Breast epithelium (tissue), 4 donors: ENCODE results near the gene CORO7. TPM values are rescaled to one million over a fixed set of nuclear protein-coding genes. Genes with fewer than 3 reads are reported as not detected.

ENCODE experiments used
- DNase-seq, 2 donors: peaks; one replicate each; pipeline ENCODE4 v3.0.0-alpha.2; 2019; ENCODE audit warnings: low spot score in 2 of 2
- H3K27ac ChIP-seq, 2 donors: fragments of 200-600 bp; sonication (generic) in 1 of 2; one replicate each; pipeline ENCODE4 v1.5.1; 2016 to 2019; ENCODE audit warnings: mild to moderate bottlenecking in 1 of 2
- H3K27me3 ChIP-seq, 2 donors: fragments of 200-600 bp; sonication (generic) in 1 of 2; one replicate each; pipeline versions ENCODE4 v1.5.1 to v1.6.0; 2017 to 2019; ENCODE audit warnings: control low read depth in 1 of 2, mild to moderate bottlenecking in 1 of 2
- H3K36me3 ChIP-seq: fragments of 200-600 bp; one replicate; pipeline ENCODE4 v1.5.1; 2019
- H3K4me1 ChIP-seq, 2 donors: fragments of 200-600 bp; sonication (generic); one replicate each; pipeline ENCODE4 v1.5.1; 2016 to 2019; ENCODE audit warnings: control low read depth in 1 of 2
- H3K4me3 ChIP-seq, 3 donors: fragments of 200-600 bp; sonication (generic); 1 replicate in 2 of 3; 2 replicates in 1 of 3; pipeline ENCODE4 v1.5.1; 2016 to 2019; ENCODE audit warnings: mild to moderate bottlenecking in 3 of 3, moderate library complexity in 2 of 3
- H3K9me3 ChIP-seq, 2 donors: fragments of 200-600 bp; sonication (generic) in 1 of 2; one replicate each; pipeline ENCODE4 v1.5.1; 2016 to 2019; ENCODE audit warnings: control low read depth in 1 of 2
- CTCF ChIP-seq, 3 donors: fragments of 450-650 bp; IDR thresholded peaks; one replicate each; pipeline ENCODE4 v1.5.1; 2016 to 2017; ENCODE audit warnings: antibody characterized with exemption in 3 of 3, mild to moderate bottlenecking in 3 of 3, moderate library complexity in 3 of 3
- POLR2A ChIP-seq: fragments of 450-650 bp; IDR thresholded peaks from one replicate; pipeline ENCODE4 v1.6.1; 2016; ENCODE audit warnings: antibody characterized with exemption, mild to moderate bottlenecking, moderate library complexity
- POLR2AphosphoS5 ChIP-seq, 3 donors: sonication (generic); formaldehyde crosslinking; IDR thresholded peaks; one replicate each; pipeline ENCODE4 v1.6.1; 2017; ENCODE audit warnings: antibody characterized with exemption in 3 of 3
- intact Hi-C: fragments of 100-400 bp; cut with DNase I; formaldehyde crosslinking; loops from one replicate; pipeline ENCODE4 v1.15.1; 2023; ENCODE audit warnings: low total_unique reads
- total RNA-seq, 3 donors: library from RNA; depleted of rRNA; stranded (reverse); fragments of >200 nt; gene quantifications; one replicate each; pipeline ENCODE4 v1.1.0, GENCODE V29; 2016

CORO7 gene
- total RNA-seq, 3 donors from 2014 or later: 19.7 to 25.9 (median 22.7) TPM

GRCh38 chr16:4367393-4367856 is 49.0 kb downstream of the CORO7 start:
- DNase-seq: no peak
- intact Hi-C loops: no loop called here
- Histone ChIP-seq H3K36me3 (no peaks in the 10 kb centered on the region), H3K4me3 (no peak overlapping the region), H3K4me1 (peaks cover 3 to 29% of the 10 kb centered on the region in 2 donors), H3K27me3 (no peaks in the 10 kb centered on the region), H3K27ac (peak overlapping the region; percentile 28 to 91), H3K9me3 (no peaks in the 10 kb centered on the region)
- TF ChIP-seq POLR2AphosphoS5 (IDR thresholded peaks at IDR 0.05) (no peak), POLR2A (no peak), CTCF (IDR thresholded peaks at IDR 0.05) (no peak)

- Histone ChIP-seq H3K9me3 (no peaks in the 10 kb centered on the region), H3K4me3 (no peak overlapping the region), H3K27me3 (no peaks in the 10 kb centered on the region), H3K4me1 (peaks cover 3 to 24% of the 10 kb centered on the region in 2 donors), H3K27ac (no peak overlapping the region), H3K36me3 (no peaks in the 10 kb centered on the region)
- intact Hi-C loops: no loop called here
- TF ChIP-seq POLR2AphosphoS5 (IDR thresholded peaks at IDR 0.05) (no peak), CTCF (IDR thresholded peaks at IDR 0.05) (no peak), POLR2A (no peak)
- DNase-seq: no peak
These were observed 50.4 kb downstream of the CORO7 start for GRCh38 chr16:4366016-4366415.

GRCh38 chr16:4365615-4366014 is 50.8 kb downstream of the CORO7 start:
- intact Hi-C loops: loop anchor here (2.0 kb wide), 1 partner anchor 35 kb away; no protein-coding TSS in a partner anchor
- Histone ChIP-seq H3K27me3 (no peaks in the 10 kb centered on the region), H3K27ac (no peak overlapping the region), H3K4me1 (peaks cover 3 to 22% of the 10 kb centered on the region in 2 donors), H3K36me3 (no peaks in the 10 kb centered on the region), H3K9me3 (no peaks in the 10 kb centered on the region), H3K4me3 (no peak overlapping the region)
- no peak for DNase-seq
- TF ChIP-seq POLR2A (no peak), CTCF (IDR thresholded peaks at IDR 0.05) (no peak), POLR2AphosphoS5 (IDR thresholded peaks at IDR 0.05) (no peak)

- H3K27ac ChIP-seq: no peak overlapping the region
- intact Hi-C loops: loop anchor here (2.0 kb wide), 1 partner anchor 36 kb away; no protein-coding TSS in a partner anchor
- H3K4me1 ChIP-seq: peaks cover 3 to 15% of the 10 kb centered on the region in 2 donors
- no peak for DNase-seq
- TF ChIP-seq POLR2A (no peak), POLR2AphosphoS5 (IDR thresholded peaks at IDR 0.05) (no peak), CTCF (IDR thresholded peaks at IDR 0.05) (no peak)
- no peaks in the 10 kb centered on the region for H3K36me3 ChIP-seq
- H3K9me3 ChIP-seq: no peaks in the 10 kb centered on the region
- H3K4me3 ChIP-seq: no peak overlapping the region
- no peaks in the 10 kb centered on the region for H3K27me3 ChIP-seq
These were observed 51.4 kb downstream of the CORO7 start for GRCh38 chr16:4365014-4365406.

DNA sequence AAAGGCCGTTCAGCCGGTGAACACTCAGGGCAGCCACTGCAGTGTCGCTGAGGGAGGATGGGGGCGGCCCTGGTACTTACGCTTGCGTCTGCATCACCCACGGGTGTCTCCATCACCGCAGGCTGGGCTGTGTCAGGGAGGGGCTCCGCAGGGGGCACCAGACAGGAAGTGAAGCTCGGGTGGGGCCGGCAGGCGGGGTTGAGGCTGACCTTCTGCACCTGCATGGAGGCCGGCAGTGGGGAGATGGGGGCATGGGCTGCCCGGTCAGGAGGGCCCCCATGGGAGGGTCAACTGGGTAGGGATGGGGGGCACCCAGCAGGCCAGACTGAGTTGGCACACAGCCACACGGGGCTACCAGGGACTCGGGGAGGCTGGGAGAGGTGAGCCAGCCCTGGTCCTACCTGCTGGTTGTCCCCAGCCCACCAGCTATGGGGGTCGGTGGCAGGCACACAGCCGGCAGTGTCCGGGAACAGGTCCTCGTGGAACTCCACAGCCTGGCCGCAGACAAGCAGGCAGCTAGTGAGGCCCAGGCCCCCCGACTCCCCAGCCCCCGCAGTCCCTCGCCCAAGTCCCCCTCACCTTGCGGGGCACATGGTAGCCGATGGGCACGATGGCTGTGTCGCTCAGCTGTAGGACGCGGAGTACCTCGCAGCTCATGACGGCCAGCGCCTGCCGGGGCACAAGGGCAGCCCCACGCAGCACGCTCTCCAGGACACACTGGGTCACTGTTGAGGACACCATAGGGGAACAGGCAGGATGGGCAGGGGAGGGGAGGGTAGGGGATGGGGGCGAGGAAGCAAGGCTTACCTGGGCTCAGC is 52.0 kb downstream of the CORO7 start:
- intact Hi-C loops: loop anchor here (2.0 kb wide), 1 partner anchor 36 kb away; no protein-coding TSS in a partner anchor
- Histone ChIP-seq H3K27me3 (no peaks in the 10 kb centered on the region), H3K27ac (no peak overlapping the region), H3K36me3 (no peaks in the 10 kb centered on the region), H3K4me3 (no peak overlapping the region), H3K9me3 (no peaks in the 10 kb centered on the region), H3K4me1 (peaks cover 3 to 9% of the 10 kb centered on the region in 2 donors)
- DNase-seq: no peak
- no peak for TF ChIP-seq POLR2AphosphoS5 (IDR thresholded peaks at IDR 0.05)
- no peak for TF ChIP-seq POLR2A
- no peak for TF ChIP-seq CTCF (IDR thresholded peaks at IDR 0.05)
